Epithelial cell of prostate (primary cell): Measurements from ENCODE around the gene PSMA2.

Experiments used
- DNase-seq: peaks from one replicate; pipeline ENCODE4 v3.0.0-alpha.2; 2011; ENCODE audit warnings: low read depth, low spot score
- H3K27ac ChIP-seq: fragments of 450-650 bp; 2 replicates; pipeline ENCODE4 v1.5.1; 2017; ENCODE audit warnings: mild to moderate bottlenecking

PSMA2 gene

DNA sequence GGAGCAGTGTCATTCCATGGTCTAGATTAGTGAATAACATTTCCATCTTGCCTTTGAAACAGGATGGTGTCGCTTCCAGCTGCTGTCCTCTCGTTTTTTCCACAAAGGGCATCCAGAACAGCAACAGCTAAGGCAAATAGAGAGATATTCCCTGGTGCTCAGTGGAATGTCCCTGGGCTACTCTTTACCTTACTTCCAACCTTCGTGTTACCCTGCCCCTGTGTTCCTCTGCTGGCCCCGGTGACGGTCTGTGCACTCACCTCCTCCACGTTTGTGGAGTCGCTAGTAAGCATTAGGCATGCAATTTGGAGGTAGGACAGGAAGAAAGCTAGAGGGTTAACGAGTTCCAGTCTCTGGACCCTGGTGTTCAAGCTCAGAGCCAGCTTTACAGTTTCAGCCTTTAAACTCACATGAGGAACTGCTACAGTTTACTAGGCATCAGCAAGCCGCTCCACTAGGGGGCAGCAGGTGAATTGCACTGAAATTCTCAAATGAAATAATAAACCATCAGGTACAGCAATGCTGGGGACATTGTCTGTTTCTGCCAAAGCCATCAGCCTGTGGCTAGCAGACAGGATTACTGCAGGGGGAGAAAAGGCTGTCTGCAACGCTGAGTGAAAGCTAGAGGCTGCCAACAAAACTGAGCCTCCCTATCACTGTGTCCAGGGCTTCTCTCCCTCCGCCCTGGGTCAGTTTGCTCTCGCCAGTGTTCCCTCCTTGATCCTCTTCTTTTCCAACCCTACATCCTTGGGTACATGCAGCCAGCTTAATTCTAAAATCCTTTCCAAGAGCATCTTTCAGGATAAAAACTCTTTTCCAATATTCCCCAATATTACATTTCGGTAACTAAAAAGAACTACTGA, 9.2 kb upstream of the PSMA2 start:
- no peak for DNase-seq
- H3K27ac ChIP-seq, result no peak overlapping the region

GRCh38 chr7:42939457-42940240, 7.7 kb upstream of the PSMA2 start:
- H3K27ac ChIP-seq, result no peak overlapping the region
- DNase-seq, result no peak

DNA sequence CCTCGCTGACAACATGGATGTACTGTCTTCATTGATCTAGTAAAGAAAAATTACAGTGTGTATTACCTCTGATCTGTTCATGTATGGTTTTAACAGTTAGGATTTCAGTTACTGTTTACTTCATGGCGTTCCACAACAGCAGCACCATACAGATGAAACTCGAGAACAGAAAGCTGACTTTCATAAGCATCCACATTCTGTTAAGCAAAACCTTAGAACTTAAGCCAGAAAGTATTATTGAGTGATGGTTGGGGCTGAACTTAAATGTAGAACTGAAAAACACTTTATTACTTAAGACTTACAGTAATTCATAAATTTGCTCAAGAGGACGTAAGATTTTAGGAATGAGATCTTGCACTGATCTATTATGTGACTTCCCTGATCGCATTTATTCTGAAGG, 3.9 kb upstream of the PSMA2 start:
- DNase-seq, result no peak

GRCh38 chr7:42934291-42934690, 2.3 kb upstream of the PSMA2 start:
- DNase-seq, result no peak
- no peak overlapping the region for H3K27ac ChIP-seq

More for the DNA sequence above, 3.9 kb upstream of the PSMA2 start:
- no peak overlapping the region for H3K27ac ChIP-seq

DNA sequence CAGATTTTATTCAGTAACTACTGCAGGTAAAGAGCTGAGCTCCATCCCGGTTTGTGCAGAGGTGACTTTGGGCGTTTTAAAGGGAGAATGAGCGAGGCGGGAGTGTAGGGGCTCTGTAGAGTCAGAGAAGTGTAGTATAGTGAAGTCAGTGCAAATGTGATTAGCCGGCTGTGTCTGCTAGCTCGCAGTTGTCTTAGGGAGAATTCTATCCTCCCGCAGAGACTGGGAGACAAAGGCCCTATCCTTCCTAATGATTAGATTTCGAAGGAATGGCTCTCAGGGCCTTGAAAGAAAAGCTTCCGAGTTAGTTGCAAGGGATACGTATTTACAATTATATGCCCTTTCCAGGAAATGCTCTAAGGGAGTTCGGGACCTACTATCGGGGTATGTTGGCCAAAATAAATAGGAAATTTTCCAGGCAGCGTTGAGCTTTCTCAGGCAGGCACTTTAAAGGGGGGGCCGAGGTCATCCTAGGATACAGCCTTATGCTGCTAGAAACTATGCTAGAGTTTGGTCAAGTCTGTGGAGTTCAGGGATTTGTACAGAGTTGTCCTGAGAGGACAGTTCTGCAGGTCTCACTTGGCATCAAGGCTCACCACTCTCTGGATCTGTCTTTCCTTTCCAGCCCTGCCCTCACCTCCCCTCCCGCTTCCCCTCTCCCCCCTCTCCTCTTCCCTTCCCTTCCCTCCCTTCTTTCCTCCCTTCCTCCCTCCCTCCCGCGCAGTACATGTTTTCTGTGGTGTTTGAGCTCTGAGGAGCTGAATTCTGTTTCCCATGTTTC, 1.0 kb upstream of the PSMA2 start:
- no peak for DNase-seq
- peak overlapping the region; percentile 51 for H3K27ac ChIP-seq

- DNase-seq, result no peak
- peak overlapping the region; percentile 51 for H3K27ac ChIP-seq
Measured at GRCh38 chr7:42931447-42931833, 534 bp downstream of the PSMA2 start.

DNA sequence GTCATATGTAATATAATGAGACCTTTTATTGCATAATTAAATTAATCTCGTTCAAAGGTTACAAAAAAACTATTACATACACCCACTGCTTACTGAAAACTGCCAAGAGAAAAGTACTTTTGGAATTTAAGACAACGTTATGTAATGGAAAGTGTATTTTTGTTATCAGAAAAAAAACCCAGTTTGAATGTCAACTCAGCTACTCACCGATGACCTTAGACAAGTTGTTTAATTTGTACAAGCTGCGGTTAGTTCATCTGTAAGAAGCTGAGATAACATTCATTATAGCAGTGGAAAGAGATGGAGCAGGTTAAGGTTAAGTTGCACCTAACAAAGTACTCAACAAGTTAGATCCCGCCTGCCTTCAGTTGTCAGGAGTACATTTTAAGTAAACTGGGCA, 1.1 kb downstream of the PSMA2 start:
- H3K27ac ChIP-seq, result peak overlapping the region; percentile 51
- no peak for DNase-seq

- peak overlapping the region; percentile 51 for H3K27ac ChIP-seq
- no peak for DNase-seq
Measured at GRCh38 chr7:42929449-42929848, 2.5 kb downstream of the PSMA2 start.

DNA sequence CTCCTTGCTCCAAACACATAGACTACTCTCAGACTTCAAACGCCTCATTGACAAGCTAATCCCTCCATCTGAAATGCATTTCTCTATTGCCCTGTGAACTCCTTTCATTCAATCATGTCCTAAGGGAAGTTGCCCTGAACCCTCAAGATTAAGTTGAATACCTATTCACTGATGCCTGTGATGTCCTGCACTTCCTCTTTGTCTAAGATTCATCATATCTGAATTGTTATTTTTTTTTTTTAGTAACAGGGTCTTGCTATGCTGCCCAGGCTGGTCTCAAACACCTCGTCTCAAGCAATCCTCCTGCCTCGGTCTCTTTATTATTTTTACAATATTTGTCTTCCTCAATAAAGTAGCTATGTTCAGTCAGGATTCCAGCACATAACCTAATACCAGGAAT, 3.2 kb downstream of the PSMA2 start:
- H3K27ac ChIP-seq, result peak overlapping the region; percentile 51
- DNase-seq, result no peak

- peak overlapping the region; percentile 61 for H3K27ac ChIP-seq
- no peak for DNase-seq
Measured at GRCh38 chr7:42926204-42926603, 5.8 kb downstream of the PSMA2 start.

GRCh38 chr7:42925630-42926029, 6.3 kb downstream of the PSMA2 start:
- H3K27ac ChIP-seq, result peak overlapping the region; percentile 61
- no peak for DNase-seq

DNA sequence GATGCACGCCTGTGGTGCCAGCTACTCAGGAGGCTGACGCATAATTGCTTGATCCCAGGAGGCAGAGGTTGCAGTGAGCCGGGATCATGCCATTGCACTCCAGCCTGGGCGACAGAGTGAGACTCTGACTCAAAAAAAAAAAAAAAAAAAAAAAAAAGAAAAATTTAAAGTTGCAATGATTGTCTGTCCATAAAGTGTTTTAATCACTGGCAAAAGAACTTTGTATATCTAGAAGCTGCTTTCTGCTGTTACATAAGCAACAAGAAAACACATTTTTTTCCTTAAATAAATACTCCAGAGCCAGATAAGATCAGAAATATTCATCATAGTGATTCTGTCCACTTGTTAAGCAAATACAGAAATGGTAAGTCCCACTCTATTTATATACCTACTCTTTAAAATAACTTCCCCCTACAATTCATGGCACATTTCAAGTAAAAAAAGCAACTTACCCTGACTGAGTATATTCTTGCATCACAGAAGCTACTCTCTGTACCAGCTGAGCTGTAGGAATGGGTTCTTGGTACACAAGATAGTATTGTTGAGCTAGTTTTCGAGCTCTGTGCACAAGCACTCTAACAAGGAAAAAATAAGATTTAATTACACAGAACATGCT, 7.6 kb downstream of the PSMA2 start:
- no peak for DNase-seq
- peak overlapping the region; percentile 61 for H3K27ac ChIP-seq

DNA sequence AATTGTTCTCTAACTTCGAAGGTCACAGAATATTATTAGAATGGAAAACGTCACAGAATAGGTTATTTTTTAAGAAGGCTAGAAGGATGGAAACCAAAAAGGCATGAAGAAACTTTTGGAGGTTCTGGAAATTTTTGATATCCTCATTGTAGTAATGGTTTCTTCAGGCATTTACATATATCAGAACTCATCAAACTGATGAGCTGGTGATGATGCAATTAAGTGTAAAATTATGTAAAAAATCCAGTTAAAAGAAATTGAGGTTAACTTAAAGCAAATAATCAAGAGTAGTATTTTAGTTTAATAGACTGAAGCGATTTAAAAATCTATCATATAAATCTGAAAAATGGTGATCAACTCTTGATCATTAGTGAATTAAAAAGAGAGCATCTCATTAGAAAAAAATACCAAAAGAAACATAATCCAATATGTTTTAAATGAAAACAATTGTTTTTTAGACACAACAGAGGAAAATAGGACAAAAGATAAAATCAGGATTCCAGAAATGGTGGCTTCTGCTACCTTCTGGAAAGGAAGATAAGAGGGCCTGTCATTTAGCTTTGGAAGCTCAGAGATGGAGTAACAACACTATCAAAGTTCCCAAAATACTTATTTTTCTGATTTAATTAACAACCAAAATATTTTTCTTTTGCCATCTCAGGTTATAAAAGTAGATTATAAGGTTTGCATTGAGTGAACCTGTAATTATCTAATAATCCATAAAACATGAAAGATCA, 9.8 kb downstream of the PSMA2 start:
- no peak overlapping the region for H3K27ac ChIP-seq
- DNase-seq, result no peak

GRCh38 chr7:42915356-42915755, 16.6 kb downstream of the PSMA2 start:
- DNase-seq, result no peak
- peak overlapping the region; percentile 69 for H3K27ac ChIP-seq

DNA sequence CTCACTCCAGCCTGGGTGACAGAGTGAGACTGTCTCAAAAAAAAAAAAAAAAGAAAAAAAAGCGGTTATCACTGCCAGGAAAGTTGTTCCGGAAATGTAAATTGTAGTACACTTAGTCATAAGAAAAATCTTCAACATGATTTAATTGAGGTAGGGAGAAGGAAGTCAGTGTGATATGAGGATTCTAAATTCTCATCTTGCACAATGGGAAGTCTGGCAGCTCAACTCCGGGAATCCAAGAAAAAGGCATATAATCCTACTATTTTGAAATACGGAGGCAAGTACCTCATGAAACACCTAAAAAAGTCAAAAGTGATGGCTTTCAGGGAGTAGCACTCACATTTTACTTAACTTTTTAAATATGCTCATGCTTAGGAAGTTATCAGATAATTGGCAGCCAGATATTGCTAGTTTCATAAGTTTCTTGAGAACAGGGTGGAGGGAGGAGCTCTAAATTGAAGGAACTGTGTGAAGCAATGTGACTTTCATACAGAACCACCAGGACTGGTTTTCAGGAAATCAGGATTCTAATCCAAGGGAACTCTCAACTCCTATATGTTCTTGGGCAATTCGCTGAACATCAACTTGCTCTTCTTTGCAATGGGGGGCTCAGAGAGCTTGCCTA, 17.4 kb downstream of the PSMA2 start:
- H3K27ac ChIP-seq, result peak overlapping the region; percentile 69
- no peak for DNase-seq

- no peak for DNase-seq
- peak overlapping the region; percentile 69 for H3K27ac ChIP-seq
Measured at GRCh38 chr7:42914009-42914408, 18.0 kb downstream of the PSMA2 start.

DNA sequence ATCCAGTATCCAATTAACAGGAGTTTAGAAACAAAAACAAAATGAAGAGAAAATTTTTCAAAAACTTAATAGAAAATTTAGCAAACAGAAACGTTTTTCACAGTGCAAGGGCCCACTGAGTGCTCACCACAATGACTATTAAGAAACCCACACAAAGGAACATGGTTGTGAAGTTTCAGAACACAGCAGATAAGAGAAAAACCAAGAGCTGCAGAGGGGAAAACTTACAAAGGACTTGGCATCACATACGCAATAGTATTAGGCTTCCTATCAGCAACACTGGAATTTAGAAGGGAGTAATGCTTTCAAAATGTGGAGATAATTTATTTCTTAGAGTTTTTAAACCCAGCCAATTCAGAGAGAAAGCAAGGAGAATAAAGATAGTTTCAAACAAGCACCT, 18.4 kb downstream of the PSMA2 start:
- peak overlapping the region; percentile 69 for H3K27ac ChIP-seq
- DNase-seq, result no peak

DNA sequence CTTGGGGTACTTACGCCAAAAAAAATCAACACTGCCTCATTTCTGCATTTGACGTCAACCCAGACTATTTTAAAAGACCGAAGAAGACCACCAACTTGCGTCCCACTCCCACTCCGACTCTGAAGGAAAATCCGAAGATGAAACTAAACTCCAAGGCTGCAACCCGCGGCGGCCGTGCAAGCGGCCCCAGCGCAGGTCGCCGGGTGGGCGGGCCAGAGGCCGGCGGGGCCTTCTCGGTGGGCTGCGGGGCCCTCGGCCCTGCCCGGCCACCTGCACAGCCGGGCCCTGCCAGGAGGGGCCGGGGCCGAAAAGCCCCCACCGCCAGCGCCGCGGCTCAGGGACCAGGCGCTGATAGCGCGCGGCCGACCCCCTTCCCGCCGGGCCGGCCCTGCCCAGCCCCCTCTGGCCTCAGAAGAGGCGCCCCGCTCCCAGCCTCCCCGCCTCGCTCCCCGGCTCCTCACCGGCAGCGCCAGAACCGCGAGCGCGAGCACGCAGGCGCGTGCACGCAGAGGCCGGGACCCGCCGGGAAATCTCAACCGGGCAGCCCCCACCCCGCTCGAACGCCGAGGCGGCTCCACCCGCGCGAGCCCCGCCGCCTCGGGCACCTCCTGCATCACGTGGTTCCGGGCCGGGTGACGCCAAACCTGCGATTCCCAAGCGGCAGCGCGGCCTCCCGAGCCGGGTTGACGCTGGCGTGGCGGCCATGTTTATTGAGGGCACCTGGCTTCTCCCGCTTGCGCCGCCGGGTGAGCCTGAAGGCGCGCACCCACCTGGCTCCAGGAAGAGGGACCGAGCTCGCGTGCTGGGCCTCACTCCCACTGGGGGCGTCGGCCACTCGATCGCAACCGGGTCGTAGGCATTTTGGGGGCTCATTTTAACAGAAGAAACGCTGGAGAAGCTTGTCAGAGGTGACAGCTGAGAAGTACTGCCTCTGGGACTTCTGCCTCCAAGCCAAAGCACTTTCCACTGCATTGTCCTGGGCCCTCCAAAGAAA, 20.2 kb downstream of the PSMA2 start, which contains the start of gene C7orf25:
Gene C7orf25, minus strand, starts transcription at position 617 of the 994 bp plus-strand sequence. CDS start 1,170 bp downstream, outside the sequence.
- peak; percentile 57 for DNase-seq
- peak within 1 kb of the TSS; percentile 60 for H3K27ac ChIP-seq
